Glomerular visceral epithelial cell (primary cell): ENCODE data around the gene PRSS2.

ENCODE experiments used
- DNase-seq: peaks from one replicate; pipeline ENCODE4 v3.0.0-alpha.2; 2016; ENCODE audit errors: extremely low spot score

Gene PRSS2

DNA sequence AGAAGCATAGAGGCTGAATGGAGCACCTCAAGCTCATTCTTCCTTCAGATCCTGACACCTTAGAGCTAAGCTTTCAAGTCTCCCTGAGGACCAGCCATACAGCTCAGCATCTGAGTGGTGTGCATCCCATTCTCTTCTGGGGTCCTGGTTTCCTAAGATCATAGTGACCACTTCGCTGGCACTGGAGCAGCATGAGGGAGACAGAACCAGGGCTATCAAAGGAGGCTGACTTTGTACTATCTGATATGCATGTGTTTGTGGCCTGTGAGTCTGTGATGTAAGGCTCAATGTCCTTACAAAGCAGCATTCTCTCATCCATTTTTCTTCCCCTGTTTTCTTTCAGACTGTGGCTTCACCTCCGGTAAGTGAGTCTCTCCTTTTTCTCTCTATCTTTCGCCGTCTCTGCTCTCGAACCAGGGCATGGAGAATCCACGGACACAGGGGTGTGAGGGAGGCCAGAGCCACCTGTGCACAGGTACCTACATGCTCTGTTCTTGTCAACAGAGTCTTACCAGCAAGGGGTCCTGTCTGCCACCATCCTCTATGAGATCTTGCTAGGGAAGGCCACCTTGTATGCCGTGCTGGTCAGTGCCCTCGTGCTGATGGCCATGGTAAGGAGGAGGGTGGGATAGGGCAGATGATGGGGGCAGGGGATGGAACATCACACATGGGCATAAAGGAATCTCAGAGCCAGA is 31.0 kb downstream of the PRSS2 start:
- no peak for DNase-seq

DNA sequence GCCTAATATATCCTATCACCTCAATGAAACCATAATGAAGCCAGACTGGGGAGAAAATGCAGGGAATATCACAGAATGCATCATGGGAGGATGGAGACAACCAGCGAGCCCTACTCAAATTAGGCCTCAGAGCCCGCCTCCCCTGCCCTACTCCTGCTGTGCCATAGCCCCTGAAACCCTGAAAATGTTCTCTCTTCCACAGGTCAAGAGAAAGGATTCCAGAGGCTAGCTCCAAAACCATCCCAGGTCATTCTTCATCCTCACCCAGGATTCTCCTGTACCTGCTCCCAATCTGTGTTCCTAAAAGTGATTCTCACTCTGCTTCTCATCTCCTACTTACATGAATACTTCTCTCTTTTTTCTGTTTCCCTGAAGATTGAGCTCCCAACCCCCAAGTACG is 31.5 kb downstream of the PRSS2 start:
- DNase-seq = no peak

DNA sequence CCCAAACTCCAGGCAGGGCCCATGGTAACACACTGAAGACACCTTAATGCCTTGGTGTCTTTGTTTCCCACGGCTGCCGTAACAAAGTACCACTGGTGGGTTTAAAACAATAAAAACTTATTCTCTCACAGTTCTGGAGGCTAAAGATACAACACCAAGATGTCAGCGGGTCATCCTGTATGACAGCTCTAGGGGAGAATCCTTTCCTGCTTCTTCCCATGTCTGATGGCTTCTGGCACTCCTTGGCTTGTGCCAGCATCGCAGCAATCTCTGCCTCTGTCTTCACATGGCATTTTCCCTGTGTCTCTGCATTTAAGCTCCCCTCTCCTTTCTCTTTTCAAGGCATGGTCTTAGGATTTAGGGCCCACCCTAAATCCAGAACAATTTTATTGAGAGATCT is 33.1 kb downstream of the PRSS2 start:
- DNase-seq = no peak

DNA sequence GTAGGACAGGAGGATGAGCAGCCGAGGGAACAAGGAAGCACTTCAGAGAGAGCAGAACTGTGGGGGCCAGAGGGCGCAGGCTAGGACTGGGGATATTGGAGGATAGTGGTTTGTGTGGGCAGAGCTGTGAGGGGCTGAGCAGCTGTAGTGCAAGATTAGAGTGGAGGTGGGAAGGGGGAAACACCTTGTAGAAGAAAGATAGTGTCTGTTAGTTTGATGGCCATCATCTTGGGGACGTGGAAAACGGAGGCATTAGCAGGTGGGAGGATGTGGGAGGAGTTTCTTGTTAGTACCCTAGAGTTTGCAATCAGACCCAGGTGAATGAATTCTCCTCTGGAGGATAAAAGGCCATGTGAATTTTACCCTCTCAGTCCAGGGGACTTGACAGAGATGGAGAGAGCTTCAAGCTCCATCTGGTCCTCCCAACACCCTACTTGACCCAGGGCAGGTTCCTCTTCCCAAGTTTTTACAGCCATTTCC is 34.0 kb downstream of the PRSS2 start:
- DNase-seq = no peak

DNA sequence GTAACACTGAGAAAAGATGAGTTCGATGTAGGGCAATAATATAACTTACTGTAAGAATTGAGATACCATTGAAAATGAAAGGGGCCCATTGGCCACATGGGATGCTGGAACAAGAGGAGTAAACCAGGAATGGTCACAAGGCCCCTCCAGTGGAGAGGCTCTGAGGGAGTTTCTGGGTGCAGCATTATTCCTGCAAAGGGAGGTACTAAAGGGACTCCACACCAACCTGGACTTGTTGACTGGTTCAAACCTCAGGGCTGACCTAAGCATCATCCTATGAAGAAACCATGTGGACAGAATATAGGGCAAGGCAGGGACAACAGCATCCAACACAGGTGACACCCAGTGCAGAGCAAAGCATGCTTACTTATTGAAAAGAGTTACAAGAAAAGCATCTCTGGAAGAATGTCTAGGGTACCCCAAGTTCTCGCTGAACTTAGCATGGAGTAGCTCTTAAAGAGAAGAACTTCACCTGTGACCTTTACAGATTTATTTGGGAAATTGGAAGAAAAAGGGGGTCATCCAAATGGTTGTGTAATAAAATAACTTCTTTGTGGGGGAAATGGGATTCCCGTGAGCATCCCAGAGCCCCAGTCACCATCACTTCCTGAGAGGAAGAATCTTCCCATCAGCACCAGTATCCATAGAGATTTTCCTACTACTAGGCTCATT is 34.7 kb downstream of the PRSS2 start:
- DNase-seq = no peak

DNA sequence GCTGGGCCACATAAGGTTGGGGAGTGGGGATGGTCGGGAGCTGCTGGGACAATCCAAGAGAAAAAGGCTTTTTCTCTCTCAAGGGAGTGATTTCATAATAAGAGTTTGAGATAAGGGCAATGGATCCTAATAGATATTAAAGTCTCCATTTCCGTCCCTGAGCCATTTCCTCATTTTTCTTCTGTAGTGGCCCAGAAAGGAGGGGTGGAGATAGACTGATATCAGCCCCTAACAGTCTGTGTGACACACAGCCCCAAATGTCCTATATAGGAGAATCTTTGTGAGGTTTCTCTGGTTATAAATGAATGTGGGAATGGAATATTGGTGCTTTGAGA is 35.2 kb downstream of the PRSS2 start:
- DNase-seq = no peak

DNA sequence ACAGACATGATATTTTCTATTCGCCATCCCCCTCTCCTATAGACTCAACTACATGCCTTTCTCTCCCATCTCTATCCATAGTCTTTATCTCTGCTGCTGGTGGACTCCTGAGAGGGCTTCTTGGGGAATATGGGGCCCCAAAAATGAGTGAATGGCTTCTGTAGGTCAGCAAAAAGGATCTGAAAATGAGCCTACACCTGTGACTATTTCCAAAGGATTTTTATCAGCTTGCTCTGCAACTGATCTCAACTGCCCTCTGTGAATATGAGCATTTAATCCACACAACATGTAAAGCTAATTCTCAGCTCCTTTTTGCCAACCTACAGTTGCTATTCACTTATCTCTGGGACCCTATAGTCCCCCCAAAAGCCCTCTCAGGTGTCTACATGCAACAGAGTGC is 36.2 kb downstream of the PRSS2 start:
- DNase-seq = no peak

DNA sequence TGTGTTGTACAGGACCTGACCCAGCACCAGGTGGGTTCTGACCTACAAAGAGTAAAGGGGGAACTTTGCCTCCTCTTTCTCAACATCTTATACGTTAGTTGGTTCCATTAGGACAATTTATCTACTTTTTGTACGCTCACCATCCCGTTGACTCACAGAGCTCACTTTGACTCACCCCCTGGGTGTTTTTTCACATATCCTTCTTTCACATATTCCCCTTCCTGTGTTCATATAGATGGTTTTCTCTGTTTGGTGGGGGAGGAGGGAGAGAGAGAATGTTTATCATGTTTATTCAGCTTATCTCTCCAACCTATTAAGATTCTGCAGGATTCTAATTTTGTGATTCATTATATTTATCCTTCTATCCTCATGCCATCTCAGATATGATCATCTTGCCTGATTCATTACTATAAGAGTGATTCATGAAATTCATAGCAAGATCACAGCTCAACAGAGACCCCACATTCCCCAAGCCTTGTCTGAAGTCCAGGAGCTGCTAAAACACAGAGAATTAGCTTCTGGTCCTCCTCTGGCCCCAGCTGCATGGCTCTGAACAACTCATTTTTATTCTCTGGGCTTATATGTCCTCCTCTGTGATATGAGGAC is 37.2 kb downstream of the PRSS2 start:
- DNase-seq = no peak

DNA sequence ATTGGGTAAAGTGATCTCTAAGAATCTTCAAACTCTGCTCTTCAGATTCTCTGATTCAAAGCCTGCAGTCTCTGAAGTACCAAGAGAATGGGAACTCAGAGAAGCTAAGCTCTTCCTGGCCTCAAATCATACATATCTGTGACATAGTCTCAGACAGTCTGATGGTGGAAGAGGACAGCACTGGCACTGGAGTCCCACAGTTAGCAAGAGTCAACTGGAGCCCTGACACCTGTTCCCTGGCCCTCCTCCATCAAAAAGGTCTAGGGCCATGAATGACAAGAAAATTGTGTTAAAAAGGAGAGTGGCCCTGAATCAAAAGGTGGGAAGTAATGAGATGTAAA is 37.7 kb downstream of the PRSS2 start:
- no peak for DNase-seq

DNA sequence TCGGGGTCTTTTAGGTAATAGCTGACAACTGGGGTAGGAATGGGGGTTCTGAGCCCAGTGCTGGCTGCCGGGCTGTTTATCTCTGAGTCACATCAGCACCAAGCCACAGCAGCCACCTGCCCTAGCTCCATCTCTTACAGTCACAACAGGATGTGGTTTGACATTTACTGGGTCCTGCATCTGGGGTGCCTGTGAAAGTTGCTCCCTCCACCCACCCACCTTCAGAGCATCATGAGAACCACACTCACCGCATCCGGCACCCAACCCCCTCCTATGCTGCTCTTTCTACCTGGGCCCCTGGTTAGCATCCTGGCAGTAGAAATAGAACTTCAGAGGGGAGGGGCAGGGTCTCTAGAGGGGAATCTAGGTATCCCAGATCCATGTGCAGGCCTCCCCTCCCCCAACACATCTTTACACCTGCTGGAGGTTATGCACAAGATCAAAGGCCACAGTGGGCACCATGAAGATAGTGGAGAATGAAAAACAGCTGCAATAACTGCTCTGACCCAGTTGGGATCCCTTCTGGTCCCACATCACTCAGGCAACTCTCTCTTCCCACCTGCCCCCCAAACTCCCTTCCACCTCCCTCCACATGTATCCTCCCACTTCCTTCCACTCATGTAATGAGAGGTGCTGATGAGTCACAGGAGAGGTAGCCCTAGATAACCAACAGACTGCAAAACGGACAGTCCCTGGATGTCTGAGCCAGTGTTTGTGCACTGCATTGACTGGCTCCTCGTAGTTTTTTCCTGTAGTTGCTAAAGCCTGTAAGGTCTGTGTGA is 38.2 kb downstream of the PRSS2 start:
- DNase-seq = no peak

DNA sequence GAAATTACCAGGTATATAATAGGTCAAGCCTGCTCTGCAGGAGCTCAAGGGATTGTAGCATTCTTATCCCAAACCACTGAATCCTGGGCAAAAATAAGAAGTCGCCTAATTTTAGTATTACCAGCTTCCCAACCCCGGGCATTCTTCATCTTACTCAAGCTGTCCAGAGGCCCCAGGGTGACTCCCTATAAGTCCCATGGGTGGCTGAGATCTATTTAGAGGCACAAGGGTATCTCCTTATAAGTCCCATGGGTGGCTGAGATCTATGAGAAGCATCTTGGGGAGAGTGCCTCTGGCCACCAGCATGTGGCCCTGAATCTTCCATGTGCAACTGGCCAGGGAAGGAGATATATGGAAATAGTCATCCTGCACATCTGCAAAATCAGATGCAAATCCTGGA is 38.9 kb downstream of the PRSS2 start:
- DNase-seq = no peak

DNA sequence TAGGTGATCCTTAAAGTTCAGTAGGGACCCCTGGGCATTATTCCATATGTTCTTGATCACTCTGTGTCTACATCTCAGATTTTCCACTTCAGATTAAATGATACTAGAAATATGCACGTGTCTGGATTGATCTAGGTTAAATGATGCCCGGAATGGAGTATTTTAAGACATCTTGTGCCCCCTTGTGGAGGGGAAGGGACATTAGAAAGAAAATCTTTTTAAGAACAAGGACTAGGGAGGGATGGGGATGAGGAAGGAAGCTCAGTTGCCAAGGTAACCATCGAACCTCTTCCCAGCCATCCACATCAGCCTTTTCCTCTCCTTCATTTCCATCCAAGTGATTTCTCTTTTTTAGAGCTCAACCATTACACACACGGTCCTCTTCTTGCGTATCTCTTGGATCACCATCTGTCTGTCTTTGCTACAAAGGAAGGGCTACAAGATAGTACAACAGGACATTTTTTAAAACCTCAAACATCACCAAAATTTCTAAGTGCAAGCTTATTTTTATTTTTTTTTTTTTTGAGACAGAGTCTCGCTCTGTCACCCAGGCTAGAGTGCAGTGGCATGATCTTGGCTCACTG is 40.5 kb downstream of the PRSS2 start:
- DNase-seq = peak; percentile 37

DNA sequence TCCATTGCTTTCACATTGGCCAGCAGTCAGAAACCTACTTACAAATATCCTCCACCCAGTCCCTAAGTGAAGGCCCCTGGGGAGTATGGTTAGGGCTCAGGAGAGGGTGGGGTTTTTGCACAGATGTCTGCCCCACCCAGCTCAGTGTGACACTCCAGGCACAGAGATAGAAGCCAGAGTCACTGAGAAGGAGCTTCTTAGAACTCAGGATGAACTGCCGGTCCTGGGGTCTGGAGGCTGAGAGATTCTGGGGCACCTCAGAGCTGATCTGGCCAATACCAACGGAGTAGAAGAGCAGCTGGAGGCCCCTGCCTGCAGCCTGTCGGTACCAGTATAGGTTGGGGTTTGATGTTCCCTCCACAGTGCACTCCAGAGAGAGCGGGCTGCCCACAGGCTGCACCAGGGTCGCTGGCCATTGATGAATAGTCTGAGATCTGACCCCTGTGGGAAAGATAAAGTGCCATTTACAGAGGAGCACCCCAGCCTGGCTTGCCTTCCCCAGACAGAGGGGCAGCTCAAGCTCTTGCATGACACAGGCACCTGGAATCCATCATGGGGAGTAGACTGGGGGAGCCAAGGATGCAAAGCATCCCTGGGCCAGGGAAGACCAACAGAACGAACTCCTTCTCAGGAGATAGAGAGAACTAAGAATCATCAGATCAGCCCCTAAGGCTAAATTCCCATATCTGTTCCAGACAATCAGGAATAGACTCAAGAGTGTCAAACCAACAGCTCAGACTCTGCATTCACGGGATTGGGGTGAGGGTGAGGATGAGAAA is 41.9 kb downstream of the PRSS2 start:
- DNase-seq = no peak

DNA sequence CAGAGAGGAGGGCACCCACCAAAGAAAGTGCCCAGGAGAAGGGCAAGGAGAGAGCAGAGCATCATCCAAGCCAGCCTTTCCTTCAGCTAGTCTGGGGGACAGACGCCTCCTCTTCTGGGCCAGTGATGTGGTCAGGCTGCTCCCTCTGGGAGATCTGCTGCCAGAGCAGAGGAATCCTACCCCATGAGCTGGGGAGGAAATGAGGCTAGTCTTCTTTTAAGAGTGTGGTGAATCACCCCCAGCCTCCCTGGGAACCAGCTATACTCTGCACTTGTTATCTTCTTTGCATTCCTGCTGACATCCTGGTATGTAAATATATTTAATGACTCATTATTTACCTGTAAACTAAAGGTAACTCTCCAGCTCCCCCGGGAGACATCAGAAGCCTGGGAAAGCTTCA is 42.5 kb downstream of the PRSS2 start:
- DNase-seq = no peak

DNA sequence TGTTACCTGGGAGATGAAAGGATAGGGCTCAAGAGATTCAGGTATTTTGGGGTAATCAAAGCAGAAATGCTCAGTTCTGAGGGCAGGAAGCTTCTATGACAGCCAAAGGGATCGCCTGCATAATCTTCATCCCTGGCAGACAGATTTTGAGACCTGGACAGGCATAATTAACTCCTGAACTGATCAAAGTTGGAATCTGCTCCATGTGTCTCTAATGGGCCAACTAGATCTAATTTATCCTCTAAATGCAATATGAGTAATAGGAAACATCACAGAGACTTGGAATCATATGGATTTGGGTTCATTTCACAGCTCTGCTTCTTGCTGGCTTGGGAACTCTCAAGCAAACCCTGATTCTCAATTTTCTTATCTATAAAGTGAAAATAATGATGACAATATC is 42.9 kb downstream of the PRSS2 start:
- no peak for DNase-seq

DNA sequence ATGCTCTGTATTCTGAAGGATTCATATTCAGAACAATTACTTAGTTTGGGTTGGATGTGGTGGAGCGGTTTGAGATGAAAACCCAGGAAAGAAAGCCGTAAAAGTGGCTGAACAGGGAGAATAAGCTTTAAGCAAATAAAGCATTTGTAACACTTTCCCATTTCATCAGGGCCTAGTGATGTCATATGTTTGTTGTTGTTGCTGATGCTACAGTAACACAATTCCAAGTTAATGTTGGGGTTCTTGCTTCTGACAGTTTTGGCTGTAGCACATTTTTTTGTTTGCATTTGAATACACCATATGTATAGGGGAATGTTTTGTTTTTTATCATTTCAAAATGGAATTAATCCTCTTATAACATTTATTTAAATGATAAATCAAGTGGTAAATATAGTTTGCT is 43.7 kb downstream of the PRSS2 start:
- DNase-seq = no peak

DNA sequence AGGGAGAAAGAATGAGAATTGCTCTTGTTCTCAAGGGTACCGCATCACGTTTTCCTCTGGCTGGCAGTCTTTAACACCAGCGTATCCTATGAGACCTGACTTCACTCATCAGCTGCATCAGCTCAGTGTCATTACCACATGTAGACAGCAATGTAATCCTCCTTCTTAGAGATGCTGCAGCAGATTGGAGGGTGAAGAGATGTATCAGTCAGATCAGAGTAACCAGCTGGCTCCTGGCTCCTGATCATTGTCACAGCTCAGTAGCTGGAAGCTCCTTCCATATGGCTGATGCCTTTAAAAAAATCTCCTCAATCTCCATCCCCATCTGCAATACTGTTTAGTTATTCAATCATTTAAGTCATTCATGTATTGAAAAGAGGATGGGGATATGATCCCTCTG is 44.4 kb downstream of the PRSS2 start:
- no peak for DNase-seq

DNA sequence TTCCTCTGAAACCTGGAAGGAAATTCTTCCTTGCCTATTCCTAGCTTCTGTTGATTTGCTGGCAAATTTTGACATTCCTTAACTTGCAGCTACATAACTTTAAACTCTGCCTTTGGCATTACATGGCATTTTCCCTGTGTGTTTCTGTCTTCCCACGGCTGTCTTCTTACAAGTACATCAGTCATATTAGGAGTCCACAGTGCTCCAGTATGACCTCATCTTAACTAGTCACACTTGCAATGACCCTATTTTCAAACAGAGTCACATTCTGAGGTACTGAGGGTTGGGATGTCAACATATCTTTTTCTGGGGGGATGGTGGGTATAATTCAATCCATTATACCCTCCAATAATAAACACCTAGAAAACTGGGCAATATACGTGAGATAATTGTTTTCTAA is 46.7 kb downstream of the PRSS2 start:
- DNase-seq = no peak

DNA sequence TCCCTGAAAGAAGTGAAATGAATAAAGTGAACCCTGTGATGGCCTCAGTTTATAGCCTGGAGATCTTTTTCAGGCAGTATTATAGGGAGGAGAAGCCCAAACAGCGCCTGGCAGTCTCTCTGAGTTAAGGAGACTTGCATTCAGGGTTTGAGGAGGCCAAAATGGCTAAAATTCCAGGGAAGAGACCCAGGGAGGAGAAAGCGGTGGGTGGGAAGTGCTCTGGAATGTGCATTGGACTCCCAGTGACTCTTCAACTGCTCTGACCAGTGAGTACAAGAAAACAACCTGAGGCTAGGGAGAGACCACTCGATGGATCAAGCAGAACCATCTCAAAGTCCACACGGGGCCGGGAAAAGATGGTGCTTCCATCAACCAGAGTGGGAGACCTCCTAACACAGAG is 48.8 kb downstream of the PRSS2 start:
- DNase-seq = no peak

DNA sequence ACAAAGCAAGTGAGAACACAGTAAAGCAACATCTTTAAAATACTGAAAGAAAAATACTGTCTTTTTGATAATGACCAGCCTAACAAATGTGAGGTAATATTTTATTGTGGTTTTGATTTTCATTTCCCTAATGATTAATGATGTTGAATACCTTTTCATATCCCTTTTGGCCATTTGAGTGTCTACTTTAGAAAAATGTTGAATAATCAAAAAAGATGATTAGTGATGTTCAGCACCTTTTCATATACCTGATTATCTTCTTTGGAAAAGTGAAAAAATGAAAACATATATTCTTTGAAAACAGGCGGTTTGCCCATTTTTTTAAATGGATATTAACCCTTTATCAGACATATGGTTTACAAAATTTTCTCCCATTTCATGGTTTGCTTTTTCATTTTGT is 51.9 kb downstream of the PRSS2 start:
- DNase-seq = no peak
